PFSK-1 (cell line): ENCODE results near the gene PDLIM1.

Source experiments
- POLR2AphosphoS5 ChIP-seq: IDR thresholded peaks from 2 replicates; pipeline ENCODE4 v1.6.1; 2012; ENCODE audit warnings: low read depth, mild to moderate bottlenecking, control low read depth, low read length, moderate library complexity
- TAF1 ChIP-seq: IDR thresholded peaks from 2 replicates; pipeline ENCODE4 v1.6.1; 2012; ENCODE audit warnings: low read length, control low read depth, borderline replicate concordance; ENCODE audit not compliant: insufficient read depth
- TF ChIP-seq, protein P1 (sequence below), 2 experiments: IDR thresholded peaks; 2 replicates each; pipeline versions ENCODE4 v1.6.1 to v1.8.0; 2011 to 2012; ENCODE audit warnings: low read depth in 2 of 2, low read length in 2 of 2, control low read depth in 1 of 2, inconsistent platforms in 1 of 2, mild to moderate bottlenecking in 1 of 2, moderate library complexity in 1 of 2; ENCODE audit not compliant: insufficient read depth in 1 of 2

DNA sequence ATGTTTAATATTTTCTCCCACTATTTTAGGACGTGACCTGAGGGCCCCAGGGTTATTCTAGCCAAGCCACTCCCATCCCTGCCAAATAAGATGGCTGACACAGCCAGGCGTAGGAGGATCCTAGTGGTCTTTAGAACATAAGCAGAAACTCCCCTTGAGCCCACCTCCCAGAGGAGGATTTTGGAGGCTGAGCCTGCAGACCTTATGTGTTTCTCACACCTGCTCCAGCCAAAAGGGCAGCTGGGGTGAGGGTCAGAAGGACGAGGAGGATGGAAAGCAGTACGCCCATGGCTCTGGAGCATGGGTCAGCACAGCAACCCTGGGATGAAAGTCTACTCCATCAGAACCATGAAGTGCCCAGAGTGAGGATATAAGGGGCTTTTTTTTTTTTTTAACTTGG, 39.9 kb downstream of the PDLIM1 start:
- TF ChIP-seq POLR2AphosphoS5 (no peak), TAF1 (no peak)
- TF ChIP-seq, protein P1, sequence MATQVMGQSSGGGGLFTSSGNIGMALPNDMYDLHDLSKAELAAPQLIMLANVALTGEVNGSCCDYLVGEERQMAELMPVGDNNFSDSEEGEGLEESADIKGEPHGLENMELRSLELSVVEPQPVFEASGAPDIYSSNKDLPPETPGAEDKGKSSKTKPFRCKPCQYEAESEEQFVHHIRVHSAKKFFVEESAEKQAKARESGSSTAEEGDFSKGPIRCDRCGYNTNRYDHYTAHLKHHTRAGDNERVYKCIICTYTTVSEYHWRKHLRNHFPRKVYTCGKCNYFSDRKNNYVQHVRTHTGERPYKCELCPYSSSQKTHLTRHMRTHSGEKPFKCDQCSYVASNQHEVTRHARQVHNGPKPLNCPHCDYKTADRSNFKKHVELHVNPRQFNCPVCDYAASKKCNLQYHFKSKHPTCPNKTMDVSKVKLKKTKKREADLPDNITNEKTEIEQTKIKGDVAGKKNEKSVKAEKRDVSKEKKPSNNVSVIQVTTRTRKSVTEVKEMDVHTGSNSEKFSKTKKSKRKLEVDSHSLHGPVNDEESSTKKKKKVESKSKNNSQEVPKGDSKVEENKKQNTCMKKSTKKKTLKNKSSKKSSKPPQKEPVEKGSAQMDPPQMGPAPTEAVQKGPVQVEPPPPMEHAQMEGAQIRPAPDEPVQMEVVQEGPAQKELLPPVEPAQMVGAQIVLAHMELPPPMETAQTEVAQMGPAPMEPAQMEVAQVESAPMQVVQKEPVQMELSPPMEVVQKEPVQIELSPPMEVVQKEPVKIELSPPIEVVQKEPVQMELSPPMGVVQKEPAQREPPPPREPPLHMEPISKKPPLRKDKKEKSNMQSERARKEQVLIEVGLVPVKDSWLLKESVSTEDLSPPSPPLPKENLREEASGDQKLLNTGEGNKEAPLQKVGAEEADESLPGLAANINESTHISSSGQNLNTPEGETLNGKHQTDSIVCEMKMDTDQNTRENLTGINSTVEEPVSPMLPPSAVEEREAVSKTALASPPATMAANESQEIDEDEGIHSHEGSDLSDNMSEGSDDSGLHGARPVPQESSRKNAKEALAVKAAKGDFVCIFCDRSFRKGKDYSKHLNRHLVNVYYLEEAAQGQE (IDR thresholded peaks at IDR 0.05; ENCODE audit: insufficient read depth in 1 of 2, low read depth in 2 of 2, low read length in 2 of 2), result no peak
